Neural cell (in vitro differentiated cells): ENCODE data around the gene TRAPPC3. TPM values are rescaled to one million over a fixed set of nuclear protein-coding genes. Genes with fewer than 3 reads are reported as not detected.

Experiments
- H2AFZ ChIP-seq: fragments of 200-600, 300-800 bp; sonication (generic), shearing (Covaris generic); 2 replicates; pipeline ENCODE4 v1.6.0; 2014; ENCODE audit warnings: low read depth, mild to moderate bottlenecking, antibody characterized with exemption, low read length, moderate library complexity
- H3F3A ChIP-seq: fragments of 200-600 bp; shearing (Covaris generic); 2 replicates; pipeline ENCODE4 v1.6.1; 2016; ENCODE audit warnings: mild to moderate bottlenecking, moderate library complexity, mixed read lengths, antibody characterized with exemption, low read length; ENCODE audit not compliant: insufficient read depth, poor library complexity, severe bottlenecking
- H3K27ac ChIP-seq: fragments of 200-600, 300-800 bp; sonication (generic), shearing (Covaris generic); 2 replicates; pipeline ENCODE4 v1.5.1; 2014; ENCODE audit warnings: mild to moderate bottlenecking, low read length, moderate library complexity
- H3K27me3 ChIP-seq: fragments of 300-800, 200-600 bp; sonication (generic), shearing (Covaris generic); 2 replicates; pipeline ENCODE4 v1.6.0; 2014; ENCODE audit warnings: mild to moderate bottlenecking, low read depth, low read length, moderate library complexity; ENCODE audit not compliant: insufficient read depth
- H3K36me3 ChIP-seq: fragments of 300-800, 200-600 bp; sonication (generic), shearing (Covaris generic); 2 replicates; pipeline ENCODE4 v1.5.1; 2014; ENCODE audit warnings: mild to moderate bottlenecking, antibody characterized with exemption, low read length, moderate library complexity; ENCODE audit not compliant: insufficient read depth
- H3K4me2 ChIP-seq: fragments of 300-800, 200-600 bp; sonication (generic), shearing (Covaris generic); 2 replicates; pipeline ENCODE4 v1.6.0; 2014; ENCODE audit warnings: mild to moderate bottlenecking, low read length
- H3K4me3 ChIP-seq: fragments of 300-800, 200-600 bp; sonication (generic), shearing (Covaris generic); 2 replicates; pipeline ENCODE4 v1.5.1; 2014; ENCODE audit warnings: mild to moderate bottlenecking, low read length, moderate library complexity
- H3K79me2 ChIP-seq: fragments of 200-600 bp; shearing (Covaris generic); replicated peaks from 2 replicates; pipeline ENCODE4 v1.6.0; 2014; ENCODE audit warnings: mild to moderate bottlenecking, low read length, moderate library complexity; ENCODE audit not compliant: insufficient read depth
- H3K9ac ChIP-seq: fragments of 300-800, 200-600 bp; sonication (generic), shearing (Covaris generic); 2 replicates; pipeline ENCODE4 v1.6.1; 2016; ENCODE audit warnings: mild to moderate bottlenecking, low read length, mixed read lengths
- H3K9me2 ChIP-seq: fragments of 200-600 bp; shearing (Covaris generic); 2 replicates; pipeline ENCODE4 v1.6.1; 2016; ENCODE audit warnings: mild to moderate bottlenecking, low read length, mixed read lengths; ENCODE audit not compliant: insufficient read depth
- H3K9me3 ChIP-seq: fragments of 200-600, 300-800 bp; sonication (generic), shearing (Covaris generic); 2 replicates; pipeline ENCODE4 v1.6.1; 2016; ENCODE audit warnings: mild to moderate bottlenecking, mixed run types, low read length, moderate library complexity, mixed read lengths
- H4K20me1 ChIP-seq: fragments of 200-600 bp; shearing (Covaris generic); 2 replicates; pipeline ENCODE4 v1.6.1; 2016; ENCODE audit warnings: mild to moderate bottlenecking, mixed run types; ENCODE audit not compliant: insufficient read depth
- CTCF ChIP-seq: fragments of 450-650 bp; IDR thresholded peaks from 2 replicates; pipeline ENCODE4 v1.5.1; 2014; ENCODE audit warnings: antibody characterized with exemption, mild to moderate bottlenecking, moderate library complexity; ENCODE audit not compliant: poor library complexity, severe bottlenecking
- EP300 ChIP-seq: fragments of 450-650 bp; conservative IDR thresholded peaks from 2 replicates; pipeline ENCODE4 v1.6.1; 2014; ENCODE audit warnings: antibody characterized with exemption, mild to moderate bottlenecking, moderate library complexity; ENCODE audit not compliant: poor library complexity, severe bottlenecking
- EZH2 ChIP-seq: fragments of 200-600, 300-800 bp; shearing (Covaris generic), sonication (generic); IDR thresholded peaks from 2 replicates; pipeline ENCODE4 v1.6.1; 2014; ENCODE audit warnings: antibody characterized with exemption, low read length, borderline replicate concordance, mild to moderate bottlenecking; ENCODE audit not compliant: insufficient read depth, poor library complexity, severe bottlenecking
- MXI1 ChIP-seq: fragments of 450-650 bp; conservative IDR thresholded peaks from 2 replicates; pipeline ENCODE4 v1.6.1; 2014; ENCODE audit warnings: antibody characterized with exemption, mild to moderate bottlenecking; ENCODE audit not compliant: poor library complexity, severe bottlenecking
- POLR2AphosphoS5 ChIP-seq: IDR thresholded peaks from 2 replicates; pipeline ENCODE4 v1.6.1; 2012
- RAD21 ChIP-seq: fragments of 450-650 bp; conservative IDR thresholded peaks from 2 replicates; pipeline ENCODE4 v1.6.1; 2014; ENCODE audit warnings: antibody characterized with exemption, mild to moderate bottlenecking, moderate library complexity
- REST ChIP-seq: IDR thresholded peaks from 2 replicates; pipeline ENCODE4 v1.6.1; 2012; ENCODE audit warnings: borderline replicate concordance
- SMC3 ChIP-seq: fragments of 450-650 bp; conservative IDR thresholded peaks from 2 replicates; pipeline ENCODE4 v1.6.1; 2014; ENCODE audit warnings: antibody characterized with exemption, mild to moderate bottlenecking, moderate library complexity; ENCODE audit not compliant: poor library complexity
- TAF1 ChIP-seq: IDR thresholded peaks from 2 replicates; pipeline ENCODE4 v1.6.1; 2012; ENCODE audit warnings: low read depth
- polyA plus RNA-seq: library from polyadenylated mRNA; depleted of rRNA; stranded (reverse); fragments of >200 nt; gene quantifications from 2 replicates; pipeline ENCODE4 v1.2.3, GENCODE V29; 2014

The TRAPPC3 gene
- polyA plus RNA-seq, 1 donor from 2014 or later: 278 TPM

GRCh38 chr1:36132029-36132428 is 17.3 kb downstream of the TRAPPC3 start:
- no peak overlapping the region for H3K9ac ChIP-seq
- H3F3A ChIP-seq: no peaks in the 10 kb centered on the region
- H3K79me2 ChIP-seq: no peaks in the 10 kb centered on the region
- H3K9me3 ChIP-seq: no peaks in the 10 kb centered on the region
- TF ChIP-seq CTCF (no peak), TAF1 (no peak), EP300 (no peak), POLR2AphosphoS5 (no peak), EZH2 (no peak), RAD21 (no peak), MXI1 (no peak), REST (no peak), SMC3 (no peak)
- H3K36me3 ChIP-seq: no peaks in the 10 kb centered on the region
- no peak overlapping the region for H3K4me2 ChIP-seq
- H2AFZ ChIP-seq: no peak overlapping the region
- H3K27ac ChIP-seq: no peak overlapping the region
- H4K20me1 ChIP-seq: no peaks in the 10 kb centered on the region
- no peaks in the 10 kb centered on the region for H3K9me2 ChIP-seq
- H3K27me3 ChIP-seq: no peaks in the 10 kb centered on the region
- no peak overlapping the region for H3K4me3 ChIP-seq

- Histone ChIP-seq H3K27me3 (peaks cover 28% of the 10 kb centered on the region), H3K9ac (no peak overlapping the region), H3K4me3 (no peak overlapping the region), H4K20me1 (no peaks in the 10 kb centered on the region), H3K9me3 (no peaks in the 10 kb centered on the region), H3K4me2 (no peak overlapping the region), H3K27ac (no peak overlapping the region), H2AFZ (no peak overlapping the region), H3K36me3 (no peaks in the 10 kb centered on the region), H3F3A (no peaks in the 10 kb centered on the region), H3K9me2 (no peaks in the 10 kb centered on the region), H3K79me2 (no peaks in the 10 kb centered on the region)
- TF ChIP-seq MXI1: no peak
- no peak for TF ChIP-seq EZH2
- no peak for TF ChIP-seq REST
- TF ChIP-seq TAF1: no peak
- no peak for TF ChIP-seq RAD21
- TF ChIP-seq SMC3: no peak
- TF ChIP-seq CTCF: no peak
- no peak for TF ChIP-seq EP300
- TF ChIP-seq POLR2AphosphoS5: no peak
Measured at GRCh38 chr1:36128905-36129206, 20.4 kb downstream of the TRAPPC3 start.
